ENCODE measurements around the gene FAIM2. TPM values are rescaled to one million over a fixed set of nuclear protein-coding genes. Genes with fewer than 3 reads are reported as not detected.

FAIM2 gene
- total and polyA plus RNA-seq, 10 of the 15 experiments (the other 5 are each of a cell fraction or from before 2014, with no cell fraction given), result not detected

- TF ChIP-seq NKRF (conservative IDR thresholded peaks at IDR 0.05), result peak; percentile 59
- TF ChIP-seq NR2F1 (conservative IDR thresholded peaks at IDR 0.05), result no peak
- peak in 1 of 2 experiments; percentile 85; a peak in 2 of 3 replicates for TF ChIP-seq EGR1 (IDR thresholded peaks at IDR 0.05; ENCODE audit: borderline replicate concordance in 1 of 2, low read depth in 2 of 2, low read length in 2 of 2)
- TF ChIP-seq NFYB (IDR thresholded peaks at IDR 0.05; ENCODE audit: insufficient read depth, low read depth, low read length), result peak; percentile 55; the same call in 1 of the 2 replicates
- TF ChIP-seq ESRRA (IDR thresholded peaks at IDR 0.05; ENCODE audit: low read length), result no peak
- TF ChIP-seq BMI1 (IDR thresholded peaks at IDR 0.05; ENCODE audit: borderline replicate concordance), result no peak
- TF ChIP-seq, protein P1, sequence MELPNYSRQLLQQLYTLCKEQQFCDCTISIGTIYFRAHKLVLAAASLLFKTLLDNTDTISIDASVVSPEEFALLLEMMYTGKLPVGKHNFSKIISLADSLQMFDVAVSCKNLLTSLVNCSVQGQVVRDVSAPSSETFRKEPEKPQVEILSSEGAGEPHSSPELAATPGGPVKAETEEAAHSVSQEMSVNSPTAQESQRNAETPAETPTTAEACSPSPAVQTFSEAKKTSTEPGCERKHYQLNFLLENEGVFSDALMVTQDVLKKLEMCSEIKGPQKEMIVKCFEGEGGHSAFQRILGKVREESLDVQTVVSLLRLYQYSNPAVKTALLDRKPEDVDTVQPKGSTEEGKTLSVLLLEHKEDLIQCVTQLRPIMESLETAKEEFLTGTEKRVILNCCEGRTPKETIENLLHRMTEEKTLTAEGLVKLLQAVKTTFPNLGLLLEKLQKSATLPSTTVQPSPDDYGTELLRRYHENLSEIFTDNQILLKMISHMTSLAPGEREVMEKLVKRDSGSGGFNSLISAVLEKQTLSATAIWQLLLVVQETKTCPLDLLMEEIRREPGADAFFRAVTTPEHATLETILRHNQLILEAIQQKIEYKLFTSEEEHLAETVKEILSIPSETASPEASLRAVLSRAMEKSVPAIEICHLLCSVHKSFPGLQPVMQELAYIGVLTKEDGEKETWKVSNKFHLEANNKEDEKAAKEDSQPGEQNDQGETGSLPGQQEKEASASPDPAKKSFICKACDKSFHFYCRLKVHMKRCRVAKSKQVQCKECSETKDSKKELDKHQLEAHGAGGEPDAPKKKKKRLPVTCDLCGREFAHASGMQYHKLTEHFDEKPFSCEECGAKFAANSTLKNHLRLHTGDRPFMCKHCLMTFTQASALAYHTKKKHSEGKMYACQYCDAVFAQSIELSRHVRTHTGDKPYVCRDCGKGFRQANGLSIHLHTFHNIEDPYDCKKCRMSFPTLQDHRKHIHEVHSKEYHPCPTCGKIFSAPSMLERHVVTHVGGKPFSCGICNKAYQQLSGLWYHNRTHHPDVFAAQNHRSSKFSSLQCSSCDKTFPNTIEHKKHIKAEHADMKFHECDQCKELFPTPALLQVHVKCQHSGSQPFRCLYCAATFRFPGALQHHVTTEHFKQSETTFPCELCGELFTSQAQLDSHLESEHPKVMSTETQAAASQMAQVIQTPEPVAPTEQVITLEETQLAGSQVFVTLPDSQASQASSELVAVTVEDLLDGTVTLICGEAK (IDR thresholded peaks at IDR 0.05; ENCODE audit: borderline replicate concordance), result no peak; the same call in 1 of the 2 replicates
- peak; percentile 54 for TF ChIP-seq EED (IDR thresholded peaks at IDR 0.05; ENCODE audit: low read depth)
- TF ChIP-seq SIN3A (IDR thresholded peaks at IDR 0.05; ENCODE audit: low read depth, low read length), result peak; percentile 78; the same call in 1 of the 2 replicates
- peak; percentile 11; the same call in 1 of the 2 replicates for TF ChIP-seq PKNOX1 (IDR thresholded peaks at IDR 0.05)
- no peak for TF ChIP-seq TCF7 (IDR thresholded peaks at IDR 0.05; ENCODE audit: borderline replicate concordance)
- no peak for TF ChIP-seq ZNF384 (IDR thresholded peaks at IDR 0.05; ENCODE audit: borderline replicate concordance, low read depth, low read length)
- peak; percentile 44 for TF ChIP-seq MEF2B (IDR thresholded peaks at IDR 0.05; ENCODE audit: partially characterized antibody, poor library complexity, severe bottlenecking)
- peak; percentile 51; the same call in 1 of the 2 replicates for TF ChIP-seq YY1 (IDR thresholded peaks at IDR 0.05; ENCODE audit: low read depth, low read length)
- 0 out of 2 replicates have a peak, but pooled peaks have one; percentile 32 for TF ChIP-seq TAF1 (IDR thresholded peaks at IDR 0.05; ENCODE audit: borderline replicate concordance, low read depth, low read length)
- peak; percentile 45; the same call in 1 of the 2 replicates for TF ChIP-seq RFX5 (IDR thresholded peaks at IDR 0.05; ENCODE audit: low read depth, low read length)
- TF ChIP-seq ZNF217 (IDR thresholded peaks at IDR 0.05), result no peak
- no peak for TF ChIP-seq BCLAF1 (IDR thresholded peaks at IDR 0.05)
Observed at GRCh38 chr12:49828133-49829091, 75.3 kb downstream of the FAIM2 start, which contains the start of gene NCKAP5L (continued).

All from GM12878 (cell line).